GM12878 (cell line): ENCODE data around the gene ABCC9. TPM values are rescaled to one million over a fixed set of nuclear protein-coding genes. Genes with fewer than 3 reads are reported as not detected.

Experiments used
- ATAC-seq: fragments of 200-7000 bp; cut with Tn5 transposase; 3 replicates; pipeline ENCODE4 v1.9.1; 2020; ENCODE audit warnings: mild to moderate bottlenecking, moderate library complexity
- BruUV-seq: library from RNA; stranded (reverse); fragments of 400-500 nt; replicated peaks from 2 replicates; lab custom pipeline; 2021; lab: Mats Ljungman, UMichigan
- CTCF ChIA-PET: fragments of 300-600 bp; sonication (Branson Sonifier 250); formaldehyde crosslinking; extraction: SDS; loops from one replicate; lab custom pipeline; 2021; ENCODE audit warnings: inconsistent platforms; lab: Yijun Ruan, JAX
- POLR2A ChIA-PET: fragments of 350-600 bp; formaldehyde crosslinking; extraction: SDS; loops from one replicate; lab custom pipeline; 2021; ENCODE audit warnings: inconsistent platforms; lab: Charles Lee
- RAD21 ChIA-PET: fragments of 300-600 bp; sonication (Branson Sonifier 250); formaldehyde crosslinking; loops from one replicate; lab custom pipeline; 2023; ENCODE audit warnings: antibody characterized with exemption; ENCODE audit not compliant: unreplicated experiment; lab: Charles Lee
- SMC1A ChIA-PET: fragments of 300-600 bp; sonication (Branson Sonifier 250); formaldehyde crosslinking; loops from one replicate; lab custom pipeline; 2023; ENCODE audit not compliant: unreplicated experiment, uncharacterized antibody; lab: Charles Lee
- DNase-seq: peaks from one replicate; pipeline ENCODE4 v3.0.0-alpha.2; 2011; ENCODE audit warnings: low read depth, low spot score
- FAIRE-seq: peaks from 3 replicates; lab custom pipeline; 2011; peaks lifted over from hg19 to GRCh38; lab: Jason Lieb, UNC
- H2AFZ ChIP-seq: 2 replicates; pipeline ENCODE4 v1.6.0; 2011; ENCODE audit warnings: low read depth, low read length, control low read depth; ENCODE audit not compliant: control insufficient read depth
- H3K27ac ChIP-seq: 2 replicates; pipeline ENCODE4 v1.5.1; 2011; ENCODE audit warnings: control low read depth; ENCODE audit not compliant: control insufficient read depth, insufficient read depth
- H3K27me3 ChIP-seq, 2 experiments: replicated peaks in 1 of 2; 2 replicates each; pipeline versions ENCODE4 v1.6.0 to v1.6.1; 2011; ENCODE audit warnings: low read length in 1 of 2; ENCODE audit not compliant: control insufficient read depth in 2 of 2, insufficient read depth in 2 of 2
- H3K36me3 ChIP-seq, 2 experiments: 2 replicates each; pipeline ENCODE4 v1.5.1; 2011; ENCODE audit warnings: low read length in 1 of 2; ENCODE audit not compliant: control insufficient read depth in 2 of 2, insufficient read depth in 2 of 2
- H3K4me1 ChIP-seq: 2 replicates; pipeline ENCODE4 v1.6.1; 2011; ENCODE audit warnings: mild to moderate bottlenecking, low read length, moderate library complexity, mixed read lengths; ENCODE audit not compliant: control insufficient read depth, insufficient read depth
- H3K4me2 ChIP-seq: 2 replicates; pipeline ENCODE4 v1.6.0; 2011; ENCODE audit warnings: control low read depth; ENCODE audit not compliant: control insufficient read depth, insufficient read depth
- H3K4me3 ChIP-seq: fragments of 200-600 bp; sonication (generic); 2 replicates; pipeline ENCODE4 v1.5.1; 2016
- H3K79me2 ChIP-seq: 2 replicates; pipeline ENCODE4 v1.6.0; 2011; ENCODE audit warnings: low read length; ENCODE audit not compliant: control insufficient read depth, insufficient read depth
- H3K9ac ChIP-seq: 2 replicates; pipeline ENCODE4 v1.8.0; 2011; ENCODE audit warnings: low read length, control low read depth, mixed read lengths; ENCODE audit not compliant: control insufficient read depth, insufficient read depth
- H3K9me3 ChIP-seq: replicated peaks from 3 replicates; pipeline ENCODE4 v1.5.1; 2011; ENCODE audit warnings: mild to moderate bottlenecking, low read length; ENCODE audit not compliant: control insufficient read depth, insufficient read depth
- H4K20me1 ChIP-seq: 2 replicates; pipeline ENCODE4 v1.6.0; 2011; ENCODE audit not compliant: control insufficient read depth, insufficient read depth
- CBX3 ChIP-seq: fragments of 200-600 bp; sonication (generic); IDR thresholded peaks from 2 replicates; pipeline ENCODE4 v1.6.1; 2016; ENCODE audit warnings: low read depth, borderline replicate concordance
- CHD1 ChIP-seq: IDR thresholded peaks from 2 replicates; pipeline ENCODE4 v1.6.1; 2012; ENCODE audit warnings: low read depth, low read length, improper control_type of control experiment
- CREB1 ChIP-seq: IDR thresholded peaks from 2 replicates; pipeline ENCODE4 v1.6.1; 2012; ENCODE audit warnings: low read depth, mild to moderate bottlenecking, inconsistent platforms
- EED ChIP-seq: sonication (generic); IDR thresholded peaks from 2 replicates; pipeline ENCODE4 v1.6.1; 2016; ENCODE audit warnings: antibody characterized with exemption, low read depth
- GABPA ChIP-seq: IDR thresholded peaks from 2 replicates; pipeline ENCODE4 v1.6.1; 2014; ENCODE audit warnings: antibody characterized with exemption, low read depth, mild to moderate bottlenecking, inconsistent platforms
- MYB ChIP-seq: fragments of 150-350 bp; IDR thresholded peaks from 2 replicates; pipeline ENCODE4 v1.6.1; 2014; ENCODE audit warnings: mild to moderate bottlenecking, low read depth, low read length, borderline replicate concordance
- PML ChIP-seq: IDR thresholded peaks from 2 replicates; pipeline ENCODE4 v1.6.1; 2012; ENCODE audit warnings: low read length, inconsistent platforms
- SIN3A ChIP-seq: IDR thresholded peaks from 2 replicates; pipeline ENCODE4 v1.6.1; 2012; ENCODE audit warnings: low read depth, low read length, improper control_type of control experiment
- SMARCA5 ChIP-seq: fragments of 450-650 bp; IDR thresholded peaks from 2 replicates; pipeline ENCODE4 v1.6.1; 2017; ENCODE audit warnings: mild to moderate bottlenecking
- SREBF1 ChIP-seq: IDR thresholded peaks from 2 replicates; pipeline ENCODE4 v1.6.1; 2012; ENCODE audit warnings: mild to moderate bottlenecking, low read length
- WRNIP1 ChIP-seq: IDR thresholded peaks from 2 replicates; pipeline ENCODE4 v1.6.1; 2011; ENCODE audit warnings: low read depth, low read length, improper control_type of control experiment, borderline replicate concordance
- WGBS: methylation state at CpG from one replicate; pipeline ENCODE4 v1.1.6; 2016; ENCODE audit warnings: low lambda C conversion rate; ENCODE audit not compliant: insufficient replicate concordance, insufficient coverage; ENCODE audit errors: missing lambda C conversion rate; 5-methylcytosine and 5-hydroxymethylcytosine counted together
- in situ Hi-C: fragments of 300-500 bp; cut with MboI; formaldehyde crosslinking; loops from 9 replicates; pipeline ENCODE4 v1.14.3; 2018; ENCODE audit warnings: mixed read lengths
- intact Hi-C: fragments of 100-400 bp; cut with micrococcal nuclease; formaldehyde crosslinking; loops from one replicate; pipeline ENCODE4 v1.14.2; 2022; ENCODE audit not compliant: unreplicated experiment
- polyA plus RNA-seq, 11 experiments: library from polyadenylated mRNA; depleted of rRNA in 4 of 11; unstranded in 6 of 11; stranded (reverse) in 5 of 11; fragments of >200 nt; fragmentation: Nextera tagmentation in 4 of 11; fragmentation: Illumina TruSeq in 1 of 11; extraction: Ambion mirVana in 4 of 11; extraction: Trizol in 1 of 11; gene quantifications; 1 replicate in 1 of 11; 2 replicates in 10 of 11; pipeline versions ENCODE4 v1.2.1 to v1.2.3, GENCODE V29; 2011 to 2016; ENCODE audit warnings: inconsistent platforms in 2 of 11, missing spikeins in 2 of 11, low read depth in 1 of 11
- total RNA-seq, 4 experiments: library from RNA; depleted of rRNA in 3 of 4; stranded (reverse); fragments of >200 nt in 3 of 4; fragmentation: Illumina TruSeq in 1 of 4; extraction: Trizol in 1 of 4; gene quantifications; 2 replicates each; pipeline versions ENCODE4 v1.2.1 to v1.2.3, GENCODE V29; 2013 to 2021
- TF ChIP-seq, protein P1 (sequence below): IDR thresholded peaks from 2 replicates; pipeline ENCODE4 v1.6.1; 2012; ENCODE audit warnings: improper control_type of control experiment, low read depth, low read length; ENCODE audit not compliant: insufficient replicate concordance
- TF ChIP-seq, protein P2 (sequence below): fragments of 150-350 bp; IDR thresholded peaks from 2 replicates; pipeline ENCODE4 v1.6.1; 2014; ENCODE audit warnings: mild to moderate bottlenecking, low read depth, low read length

The ABCC9 gene
- total and polyA plus RNA-seq, 10 of the 15 experiments (the other 5 are each of a cell fraction or from before 2014, with no cell fraction given): under 0.01 to 0.10 (median 0.04) TPM; not detected in 2

DNA sequence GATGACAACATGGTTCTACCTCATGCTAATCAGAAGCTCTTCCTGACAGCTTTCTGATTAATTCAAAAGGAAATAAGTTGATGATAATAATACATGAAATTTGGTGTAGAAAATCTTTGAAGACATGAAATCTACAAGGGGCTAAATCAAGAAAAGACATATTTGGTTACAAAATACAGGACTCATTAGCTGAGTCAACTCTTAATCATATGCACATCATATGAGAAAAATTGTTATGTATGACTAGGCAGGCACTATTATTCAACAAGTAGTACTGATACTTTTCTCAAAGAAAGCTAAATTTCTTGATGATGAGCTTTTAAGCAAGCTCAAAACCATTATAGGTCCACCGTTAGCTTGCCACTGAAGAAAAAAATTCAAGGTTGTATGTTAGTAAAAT is 7.1 kb downstream of the ABCC9 start:
- Histone ChIP-seq H3K27ac (no peak overlapping the region), H3K4me2 (no peak overlapping the region), H3K27me3 (no peaks in the 10 kb centered on the region), H3K4me3 (no peak overlapping the region), H3K79me2 (no peaks in the 10 kb centered on the region), H2AFZ (no peak overlapping the region), H3K36me3 (no peaks in the 10 kb centered on the region), H3K4me1 (no peaks in the 10 kb centered on the region), H3K9ac (no peak overlapping the region), H4K20me1 (no peaks in the 10 kb centered on the region), H3K9me3 (no peaks in the 10 kb centered on the region)
- intact Hi-C loops (no loop called here), in situ Hi-C loops (no loop called here)
- ChIA-PET SMC1A (no interaction called here), CTCF (interaction anchor here (0.5 kb wide), 1 partner anchor 736 kb away, joined by 3 read pairs; no protein-coding TSS in a partner anchor), POLR2A (no interaction called here), RAD21 (no interaction called here)
- DNase-seq (no peak), ATAC-seq (no peak), FAIRE-seq (no peak)
- no TSS peak for BruUV-seq
- WGBS: 38% methylated on average over 1 of the region's 1 CpG
- TF ChIP-seq MYB (no peak), CHD1 (no peak), GABPA (no peak), CREB1 (no peak), SMARCA5 (no peak), CBX3 (no peak), SIN3A (no peak), SREBF1 (no peak), EED (no peak), WRNIP1 (no peak), PML (no peak)
- TF ChIP-seq, protein P1, sequence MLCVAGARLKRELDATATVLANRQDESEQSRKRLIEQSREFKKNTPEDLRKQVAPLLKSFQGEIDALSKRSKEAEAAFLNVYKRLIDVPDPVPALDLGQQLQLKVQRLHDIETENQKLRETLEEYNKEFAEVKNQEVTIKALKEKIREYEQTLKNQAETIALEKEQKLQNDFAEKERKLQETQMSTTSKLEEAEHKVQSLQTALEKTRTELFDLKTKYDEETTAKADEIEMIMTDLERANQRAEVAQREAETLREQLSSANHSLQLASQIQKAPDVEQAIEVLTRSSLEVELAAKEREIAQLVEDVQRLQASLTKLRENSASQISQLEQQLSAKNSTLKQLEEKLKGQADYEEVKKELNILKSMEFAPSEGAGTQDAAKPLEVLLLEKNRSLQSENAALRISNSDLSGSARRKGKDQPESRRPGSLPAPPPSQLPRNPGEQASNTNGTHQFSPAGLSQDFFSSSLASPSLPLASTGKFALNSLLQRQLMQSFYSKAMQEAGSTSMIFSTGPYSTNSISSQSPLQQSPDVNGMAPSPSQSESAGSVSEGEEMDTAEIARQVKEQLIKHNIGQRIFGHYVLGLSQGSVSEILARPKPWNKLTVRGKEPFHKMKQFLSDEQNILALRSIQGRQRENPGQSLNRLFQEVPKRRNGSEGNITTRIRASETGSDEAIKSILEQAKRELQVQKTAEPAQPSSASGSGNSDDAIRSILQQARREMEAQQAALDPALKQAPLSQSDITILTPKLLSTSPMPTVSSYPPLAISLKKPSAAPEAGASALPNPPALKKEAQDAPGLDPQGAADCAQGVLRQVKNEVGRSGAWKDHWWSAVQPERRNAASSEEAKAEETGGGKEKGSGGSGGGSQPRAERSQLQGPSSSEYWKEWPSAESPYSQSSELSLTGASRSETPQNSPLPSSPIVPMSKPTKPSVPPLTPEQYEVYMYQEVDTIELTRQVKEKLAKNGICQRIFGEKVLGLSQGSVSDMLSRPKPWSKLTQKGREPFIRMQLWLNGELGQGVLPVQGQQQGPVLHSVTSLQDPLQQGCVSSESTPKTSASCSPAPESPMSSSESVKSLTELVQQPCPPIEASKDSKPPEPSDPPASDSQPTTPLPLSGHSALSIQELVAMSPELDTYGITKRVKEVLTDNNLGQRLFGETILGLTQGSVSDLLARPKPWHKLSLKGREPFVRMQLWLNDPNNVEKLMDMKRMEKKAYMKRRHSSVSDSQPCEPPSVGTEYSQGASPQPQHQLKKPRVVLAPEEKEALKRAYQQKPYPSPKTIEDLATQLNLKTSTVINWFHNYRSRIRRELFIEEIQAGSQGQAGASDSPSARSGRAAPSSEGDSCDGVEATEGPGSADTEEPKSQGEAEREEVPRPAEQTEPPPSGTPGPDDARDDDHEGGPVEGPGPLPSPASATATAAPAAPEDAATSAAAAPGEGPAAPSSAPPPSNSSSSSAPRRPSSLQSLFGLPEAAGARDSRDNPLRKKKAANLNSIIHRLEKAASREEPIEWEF: no peak
- TF ChIP-seq, protein P2, sequence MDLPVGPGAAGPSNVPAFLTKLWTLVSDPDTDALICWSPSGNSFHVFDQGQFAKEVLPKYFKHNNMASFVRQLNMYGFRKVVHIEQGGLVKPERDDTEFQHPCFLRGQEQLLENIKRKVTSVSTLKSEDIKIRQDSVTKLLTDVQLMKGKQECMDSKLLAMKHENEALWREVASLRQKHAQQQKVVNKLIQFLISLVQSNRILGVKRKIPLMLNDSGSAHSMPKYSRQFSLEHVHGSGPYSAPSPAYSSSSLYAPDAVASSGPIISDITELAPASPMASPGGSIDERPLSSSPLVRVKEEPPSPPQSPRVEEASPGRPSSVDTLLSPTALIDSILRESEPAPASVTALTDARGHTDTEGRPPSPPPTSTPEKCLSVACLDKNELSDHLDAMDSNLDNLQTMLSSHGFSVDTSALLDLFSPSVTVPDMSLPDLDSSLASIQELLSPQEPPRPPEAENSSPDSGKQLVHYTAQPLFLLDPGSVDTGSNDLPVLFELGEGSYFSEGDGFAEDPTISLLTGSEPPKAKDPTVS: no peak
